Measurements from ENCODE around the gene UBE2R2.
A peak's percentile ranks its signal among the peaks of the same experiment; 100 is the strongest.
"Not testable (repeated sequence)": the region's sequence is repeated elsewhere in the genome, so short reads cannot be mapped to it uniquely, and the experiment has no call there.

UBE2R2 gene

GRCh38 chr9:33818847-33819500 lies 2.0 kb downstream of the UBE2R2 start:
- no CpG with 5 or more reads among the region's 4 CpGs for WGBS (ENCODE audit: extremely low coverage, insufficient coverage, insufficient read length)
- peak overlapping the region; percentile 90 for H3K4me2 ChIP-seq (ENCODE audit: low read length)

GRCh38 chr9:33820231-33820745 lies 3.3 kb downstream of the UBE2R2 start:
- H3K23ac ChIP-seq (ENCODE audit: low read length): no peak overlapping the region
- H3K18ac ChIP-seq (ENCODE audit: low read length): no peak overlapping the region
- H2AFZ ChIP-seq (ENCODE audit: insufficient read depth, low read length, poor library complexity): no peak overlapping the region
- H2BK5ac ChIP-seq (ENCODE audit: low read depth, low read length, poor library complexity): no peak overlapping the region
- no peak overlapping the region for H4K12ac ChIP-seq (ENCODE audit: low read depth, low read length)
- peaks cover 19% of the 10 kb centered on the region for H3K79me1 ChIP-seq (ENCODE audit: low read length)
- no peak overlapping the region for H3K14ac ChIP-seq (ENCODE audit: low read length)
- DNase-seq: no peak
- no peak overlapping the region for H3K4ac ChIP-seq (ENCODE audit: low read depth, low read length)
- no peak overlapping the region for H4K8ac ChIP-seq (ENCODE audit: low read depth, low read length)
- H3K36me3 ChIP-seq (ENCODE audit: control insufficient read depth in 1 of 2, insufficient read depth in 2 of 2, low read length in 2 of 2): peaks cover 0 to 2% of the 10 kb centered on the region in 2 experiments
- no peak overlapping the region for H4K91ac ChIP-seq (ENCODE audit: low read depth, low read length)
- H3K4me1 ChIP-seq (ENCODE audit: control insufficient read depth in 1 of 2, insufficient read depth in 2 of 2, low read length in 2 of 2): peaks cover 0 to 7% of the 10 kb centered on the region in 2 experiments
- H2AK5ac ChIP-seq (ENCODE audit: low read length): no peak overlapping the region
- no peaks in the 10 kb centered on the region for H3K9me3 ChIP-seq (ENCODE audit: insufficient read depth, low read depth, low read length)
- no peak overlapping the region for H3K4me3 ChIP-seq (ENCODE audit: low read depth, low read length)
- H3K4me2 ChIP-seq (ENCODE audit: low read length): no peak overlapping the region
- H3K27me3 ChIP-seq (ENCODE audit: insufficient read depth, low read length): no peaks in the 10 kb centered on the region
- H3K9ac ChIP-seq (ENCODE audit: low read length): no peak overlapping the region
- no peak overlapping the region for H3K27ac ChIP-seq (ENCODE audit: low read depth, low read length)
- WGBS (ENCODE audit: extremely low coverage, insufficient coverage, insufficient read length): no CpG with 5 or more reads among the region's 4 CpGs
- no peak overlapping the region for H2BK120ac ChIP-seq (ENCODE audit: insufficient read depth, low read length, poor library complexity)
- no peak overlapping the region for H2BK12ac ChIP-seq (ENCODE audit: low read length)
- peaks cover 32% of the 10 kb centered on the region for H3K79me2 ChIP-seq (ENCODE audit: control insufficient read depth, insufficient read depth, low read length, poor library complexity)

More at GRCh38 chr9:33818847-33819500, 2.0 kb downstream of the UBE2R2 start:
- peaks cover 32% of the 10 kb centered on the region for H3K79me2 ChIP-seq (ENCODE audit: control insufficient read depth, insufficient read depth, low read length, poor library complexity)
- peak overlapping the region; percentile 96 for H3K4ac ChIP-seq (ENCODE audit: low read depth, low read length)
- no peak overlapping the region for H2AK5ac ChIP-seq (ENCODE audit: low read length)
- H3K9ac ChIP-seq (ENCODE audit: low read length): no peak overlapping the region
- no peak overlapping the region for H4K8ac ChIP-seq (ENCODE audit: low read depth, low read length)
- H3K9me3 ChIP-seq (ENCODE audit: insufficient read depth, low read depth, low read length): no peaks in the 10 kb centered on the region
- no peak overlapping the region for H3K23ac ChIP-seq (ENCODE audit: low read length)
- H3K4me1 ChIP-seq (ENCODE audit: control insufficient read depth in 1 of 2, insufficient read depth in 2 of 2, low read length in 2 of 2): peaks cover 0 to 7% of the 10 kb centered on the region in 2 experiments
- no peak overlapping the region for H3K18ac ChIP-seq (ENCODE audit: low read length)
- no peak overlapping the region for H2BK5ac ChIP-seq (ENCODE audit: low read depth, low read length, poor library complexity)
- H3K14ac ChIP-seq (ENCODE audit: low read length): no peak overlapping the region
- H3K36me3 ChIP-seq (ENCODE audit: control insufficient read depth in 1 of 2, insufficient read depth in 2 of 2, low read length in 2 of 2): no peaks in the 10 kb centered on the region
- no peak overlapping the region for H2BK12ac ChIP-seq (ENCODE audit: low read length)
- H4K91ac ChIP-seq (ENCODE audit: low read depth, low read length): no peak overlapping the region
- no peak overlapping the region for H4K12ac ChIP-seq (ENCODE audit: low read depth, low read length)
- H2BK120ac ChIP-seq (ENCODE audit: insufficient read depth, low read length, poor library complexity): no peak overlapping the region
- H3K79me1 ChIP-seq (ENCODE audit: low read length): peaks cover 19% of the 10 kb centered on the region
- H3K4me3 ChIP-seq (ENCODE audit: low read depth, low read length): peak overlapping the region; percentile 94
- no peak overlapping the region for H3K27ac ChIP-seq (ENCODE audit: low read depth, low read length)
- H2AFZ ChIP-seq (ENCODE audit: insufficient read depth, low read length, poor library complexity): no peak overlapping the region
- no peak for DNase-seq
- no peaks in the 10 kb centered on the region for H3K27me3 ChIP-seq (ENCODE audit: insufficient read depth, low read length)

DNA sequence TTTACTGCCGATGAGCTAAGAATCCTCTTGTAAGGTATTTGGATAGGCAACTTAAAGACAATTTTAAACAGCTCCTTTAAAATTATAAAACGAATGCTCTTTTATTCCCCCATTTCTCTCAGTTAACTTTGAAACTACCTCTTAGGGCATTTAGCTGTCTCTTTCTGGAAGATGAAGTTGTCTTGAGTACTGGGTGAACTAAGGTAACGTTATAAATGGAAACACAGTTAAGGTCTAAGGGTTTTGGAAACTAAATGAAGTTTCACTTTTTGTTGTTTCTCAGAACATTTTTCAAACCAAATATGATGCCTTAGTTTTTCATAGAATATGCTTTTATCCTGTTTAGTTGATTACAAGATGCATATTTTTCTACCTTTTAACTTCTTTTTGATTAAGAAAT lies 6.8 kb downstream of the UBE2R2 start:
- Histone ChIP-seq H3K23ac (ENCODE audit: low read length) (no peak overlapping the region), H3K18ac (ENCODE audit: low read length) (no peak overlapping the region), H3K4me3 (ENCODE audit: low read depth, low read length) (no peak overlapping the region), H3K27ac (ENCODE audit: low read depth, low read length) (no peak overlapping the region), H3K9me3 (ENCODE audit: insufficient read depth, low read depth, low read length) (no peaks in the 10 kb centered on the region), H3K79me2 (ENCODE audit: control insufficient read depth, insufficient read depth, low read length, poor library complexity) (peaks cover 19% of the 10 kb centered on the region), H2AFZ (ENCODE audit: insufficient read depth, low read length, poor library complexity) (no peak overlapping the region), H3K79me1 (ENCODE audit: low read length) (no peaks in the 10 kb centered on the region), H3K4me2 (ENCODE audit: low read length) (no peak overlapping the region), H3K36me3 (ENCODE audit: control insufficient read depth in 1 of 2, insufficient read depth in 2 of 2, low read length in 2 of 2) (peaks cover 0 to 8% of the 10 kb centered on the region in 2 experiments), H3K4me1 (ENCODE audit: control insufficient read depth in 1 of 2, insufficient read depth in 2 of 2, low read length in 2 of 2) (peaks cover 0 to 3% of the 10 kb centered on the region in 2 experiments), H3K27me3 (ENCODE audit: insufficient read depth, low read length) (no peaks in the 10 kb centered on the region), H2BK120ac (ENCODE audit: insufficient read depth, low read length, poor library complexity) (no peak overlapping the region), H4K12ac (ENCODE audit: low read depth, low read length) (no peak overlapping the region), H3K9ac (ENCODE audit: low read length) (no peak overlapping the region), H4K91ac (ENCODE audit: low read depth, low read length) (no peak overlapping the region), H3K14ac (ENCODE audit: low read length) (no peak overlapping the region), H4K8ac (ENCODE audit: low read depth, low read length) (no peak overlapping the region), H2BK5ac (ENCODE audit: low read depth, low read length, poor library complexity) (no peak overlapping the region), H2BK12ac (ENCODE audit: low read length) (no peak overlapping the region), H3K4ac (ENCODE audit: low read depth, low read length) (no peak overlapping the region), H2AK5ac (ENCODE audit: low read length) (no peak overlapping the region)
- WGBS (ENCODE audit: extremely low coverage, insufficient coverage, insufficient read length): no CpG with 5 or more reads among the region's 3 CpGs
- DNase-seq: no peak

DNA sequence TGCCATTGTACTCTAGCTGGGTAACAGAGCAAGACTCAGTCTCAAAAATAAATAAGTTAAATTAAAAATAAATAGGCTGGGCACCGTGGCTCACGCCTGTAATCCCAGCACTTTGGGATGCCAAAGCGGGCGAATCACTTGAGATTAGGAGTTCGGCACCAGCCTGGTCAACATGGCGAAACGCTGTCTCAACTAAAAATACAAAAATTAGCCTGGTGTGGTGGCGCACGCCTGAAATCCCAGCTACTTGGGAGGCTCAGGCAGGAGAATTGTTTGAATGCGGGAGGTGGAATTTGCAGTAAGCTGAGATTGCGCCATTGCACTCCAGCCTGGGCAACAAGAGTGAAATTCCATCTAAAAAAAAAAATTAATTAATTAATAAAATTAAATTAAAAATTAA lies 10.3 kb downstream of the UBE2R2 start:
- not testable (repeated sequence) for H3K79me1 ChIP-seq (ENCODE audit: low read length); H2AK5ac ChIP-seq (ENCODE audit: low read length); H4K12ac ChIP-seq (ENCODE audit: low read depth, low read length); H3K18ac ChIP-seq (ENCODE audit: low read length); H3K9ac ChIP-seq (ENCODE audit: low read length); H3K4me2 ChIP-seq (ENCODE audit: low read length); H2BK12ac ChIP-seq (ENCODE audit: low read length); H3K27me3 ChIP-seq (ENCODE audit: insufficient read depth, low read length); H2BK120ac ChIP-seq (ENCODE audit: insufficient read depth, low read length, poor library complexity); H3K4me1 ChIP-seq (ENCODE audit: control insufficient read depth in 1 of 2, insufficient read depth in 2 of 2, low read length in 2 of 2); H2AFZ ChIP-seq (ENCODE audit: insufficient read depth, low read length, poor library complexity); H3K9me3 ChIP-seq (ENCODE audit: insufficient read depth, low read depth, low read length); DNase-seq; H4K91ac ChIP-seq (ENCODE audit: low read depth, low read length); H3K27ac ChIP-seq (ENCODE audit: low read depth, low read length); H4K8ac ChIP-seq (ENCODE audit: low read depth, low read length); H2BK5ac ChIP-seq (ENCODE audit: low read depth, low read length, poor library complexity); H3K23ac ChIP-seq (ENCODE audit: low read length); H3K14ac ChIP-seq (ENCODE audit: low read length); H3K4me3 ChIP-seq (ENCODE audit: low read depth, low read length)
- peak overlapping the region; percentile 85 for H3K4ac ChIP-seq (ENCODE audit: low read depth, low read length)
- WGBS (ENCODE audit: extremely low coverage, insufficient coverage, insufficient read length): no CpG with 5 or more reads among the region's 11 CpGs
- peaks cover 0 to 11% of the 10 kb centered on the region in 2 experiments for H3K36me3 ChIP-seq (ENCODE audit: control insufficient read depth in 1 of 2, insufficient read depth in 2 of 2, low read length in 2 of 2)
- H3K79me2 ChIP-seq (ENCODE audit: control insufficient read depth, insufficient read depth, low read length, poor library complexity): peaks cover 12% of the 10 kb centered on the region
